ENCODE measurements around the gene FGR.
"Not testable (repeated sequence)": the region's sequence is repeated elsewhere in the genome, so short reads cannot be mapped to it uniquely, and the experiment has no call there.

FGR gene

DNA sequence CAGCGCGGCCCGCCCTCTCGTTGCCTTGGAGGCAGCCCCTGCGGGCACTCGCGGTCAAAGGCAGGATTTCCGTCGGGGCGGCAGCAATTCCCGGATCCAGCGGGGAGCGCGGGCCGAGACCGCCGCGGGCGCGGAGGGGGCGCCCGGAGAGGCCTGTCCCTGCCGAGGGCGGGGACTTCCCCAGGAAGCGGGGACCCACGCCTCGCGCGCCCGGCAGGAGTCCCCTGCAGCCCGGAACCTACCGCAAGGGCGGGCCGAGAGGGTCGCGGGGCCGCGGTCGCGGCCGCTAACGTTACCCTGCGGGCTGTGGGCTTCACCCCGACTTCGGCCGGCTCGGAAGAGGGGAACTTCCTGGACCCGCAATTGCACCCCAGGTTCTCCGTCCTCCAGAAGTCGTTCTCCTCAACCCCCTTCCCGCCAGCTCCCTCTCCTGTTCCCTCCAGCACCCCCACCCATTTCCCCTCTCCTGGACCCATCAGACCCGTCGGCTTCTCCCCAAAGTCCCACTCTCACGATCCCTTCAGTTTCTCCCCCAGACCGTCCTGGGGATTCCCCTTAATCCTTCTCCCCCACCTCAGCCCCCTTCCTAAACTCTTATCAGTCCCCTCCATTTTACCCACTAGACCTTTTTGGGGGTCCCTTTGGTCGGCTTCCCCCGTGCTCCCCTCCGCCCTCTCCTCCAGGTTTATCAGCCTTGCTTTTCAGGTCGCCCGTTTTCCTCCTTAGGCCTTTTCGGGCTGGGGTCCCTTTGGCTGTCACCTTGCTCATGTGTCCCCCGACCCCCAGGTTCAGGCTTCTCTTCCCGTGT lies 604 bp downstream of the FGR start:
- peak in 2 of 4 experiments; percentile 22 to 26 for DNase-seq

DNA sequence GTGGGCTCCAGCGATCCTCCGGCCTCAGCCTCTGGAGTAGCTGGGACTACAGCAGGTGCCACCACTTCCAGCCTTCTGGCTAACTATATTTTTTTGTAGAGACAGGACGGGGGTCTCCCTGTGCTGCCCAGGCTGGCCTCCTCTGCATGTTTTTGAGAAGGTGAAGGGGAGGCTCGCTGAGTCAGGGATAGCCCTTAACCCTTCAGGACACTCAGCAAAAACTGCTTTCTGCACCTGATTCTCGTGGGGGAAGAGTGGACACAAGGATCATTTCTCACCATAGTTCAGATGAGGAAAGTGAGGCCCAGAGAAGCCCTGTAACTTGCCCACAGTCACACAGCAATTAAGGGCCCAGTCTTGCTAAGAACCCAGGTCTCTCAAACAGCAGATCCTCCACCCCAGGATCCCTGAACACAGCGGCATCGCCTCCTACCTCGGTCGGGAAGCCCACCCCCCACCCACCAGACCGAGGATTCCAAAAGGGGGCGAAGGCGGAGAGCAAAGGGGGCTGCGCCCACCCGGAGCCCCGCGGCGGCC lies 1.3 kb downstream of the FGR start:
- no peak for DNase-seq

DNA sequence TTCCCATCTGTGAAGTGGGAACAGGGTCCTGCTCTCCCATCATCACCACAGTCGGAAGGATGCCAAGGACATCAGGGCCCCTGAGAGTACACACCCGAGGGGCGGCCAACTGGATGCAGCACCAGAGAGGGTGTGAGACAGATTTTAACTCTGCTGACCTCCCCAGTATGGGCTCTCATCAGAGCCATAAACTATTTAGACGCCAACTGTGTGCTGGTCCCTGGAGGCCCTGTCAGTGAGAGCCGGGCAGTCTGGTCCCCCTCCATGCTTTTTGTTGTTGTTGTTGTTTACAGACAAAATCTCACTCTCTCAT lies 1.7 kb downstream of the FGR start:
- DNase-seq: no peak

DNA sequence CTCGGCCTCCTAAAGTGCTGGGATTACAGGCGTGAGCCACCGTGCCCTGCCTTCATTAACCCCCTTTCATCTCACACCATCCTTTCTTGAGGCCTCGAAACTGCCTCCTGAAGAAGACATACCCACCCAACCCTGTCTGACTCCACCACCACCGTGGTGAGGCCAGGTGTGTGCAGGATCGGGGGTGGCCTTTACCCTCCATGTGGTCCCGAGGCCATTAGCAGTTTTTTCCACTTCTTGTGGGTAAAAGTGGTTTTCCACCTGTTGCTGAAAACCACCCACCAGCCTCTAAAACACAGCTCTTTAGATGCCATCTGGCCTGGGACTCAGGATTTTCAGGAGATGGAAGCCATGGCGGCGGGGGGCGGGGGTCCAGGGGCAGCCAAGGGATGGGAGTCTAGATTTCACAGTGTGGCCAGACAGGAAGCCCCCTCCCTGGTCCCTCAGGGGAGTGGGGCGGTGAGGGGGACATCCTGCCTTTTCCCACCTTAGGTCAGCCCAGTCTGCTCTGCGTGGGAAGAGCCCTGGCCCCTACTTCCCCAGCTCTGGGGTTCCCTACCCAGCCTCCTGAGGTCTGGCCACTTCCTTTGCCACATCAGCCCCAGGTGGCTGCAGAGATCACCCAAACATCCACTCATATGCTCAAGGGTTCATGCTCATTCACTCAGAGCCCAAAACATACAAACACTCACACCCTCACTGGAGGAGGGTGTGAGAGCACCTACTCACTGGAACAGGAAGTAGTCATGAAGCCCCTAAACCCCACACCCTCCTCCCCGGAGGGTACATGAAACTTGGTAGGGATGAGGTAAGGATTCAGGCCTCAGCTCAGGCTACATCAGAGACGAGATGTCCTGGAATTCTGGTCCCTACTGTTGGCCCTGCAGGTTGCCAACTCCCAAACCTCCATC lies 2.3 kb downstream of the FGR start:
- no peak for DNase-seq

DNA sequence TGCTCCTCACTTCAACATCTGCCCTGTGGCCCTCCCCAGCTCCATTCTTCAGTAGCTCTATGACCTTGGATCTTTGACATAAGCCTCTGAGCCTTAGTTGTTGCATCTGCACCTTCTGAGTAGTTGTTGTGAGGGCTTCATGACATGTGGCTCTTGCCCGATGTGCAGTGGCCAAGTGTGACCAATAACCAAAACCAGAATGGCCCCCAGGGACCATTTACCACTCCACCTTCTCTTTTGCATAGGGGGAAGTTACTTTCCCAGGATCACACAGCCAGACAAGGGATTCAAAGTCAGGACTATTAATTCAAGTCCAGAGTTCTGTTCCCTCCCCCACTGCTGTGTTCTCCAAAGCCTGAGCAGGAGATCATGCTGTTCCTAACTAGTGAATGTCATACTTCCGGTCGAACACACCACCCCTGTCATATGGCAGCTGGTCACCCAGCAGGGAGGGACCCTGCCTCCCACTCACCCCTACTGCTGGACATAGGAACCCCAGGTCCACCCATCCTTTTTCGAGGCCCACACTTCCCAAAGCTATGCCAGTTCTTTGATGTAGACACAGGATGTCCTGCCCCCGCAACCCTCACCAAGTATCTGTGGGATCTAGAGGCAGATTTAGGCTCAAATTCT lies 4.0 kb downstream of the FGR start:
- no peak for DNase-seq

DNA sequence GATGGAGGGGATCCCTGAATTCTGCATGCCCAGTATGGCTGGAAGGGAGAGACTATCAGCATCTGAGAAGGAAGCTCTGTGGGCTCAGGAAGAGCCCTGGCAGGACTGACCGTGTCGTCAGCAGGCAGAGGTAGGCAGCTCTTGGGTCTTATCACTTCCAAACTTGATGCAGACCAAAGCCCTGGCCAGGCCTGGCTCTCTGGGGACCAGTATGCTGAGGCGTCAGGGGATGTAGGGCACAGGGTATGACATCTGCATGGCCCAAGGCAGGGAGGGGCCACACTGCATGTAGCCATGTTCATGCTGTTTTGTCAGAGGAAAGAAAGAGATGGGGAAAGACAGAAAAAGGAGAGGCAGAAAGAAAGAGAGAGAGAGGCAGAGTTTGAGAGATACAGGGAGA lies 6.3 kb downstream of the FGR start:
- no peak for DNase-seq

DNA sequence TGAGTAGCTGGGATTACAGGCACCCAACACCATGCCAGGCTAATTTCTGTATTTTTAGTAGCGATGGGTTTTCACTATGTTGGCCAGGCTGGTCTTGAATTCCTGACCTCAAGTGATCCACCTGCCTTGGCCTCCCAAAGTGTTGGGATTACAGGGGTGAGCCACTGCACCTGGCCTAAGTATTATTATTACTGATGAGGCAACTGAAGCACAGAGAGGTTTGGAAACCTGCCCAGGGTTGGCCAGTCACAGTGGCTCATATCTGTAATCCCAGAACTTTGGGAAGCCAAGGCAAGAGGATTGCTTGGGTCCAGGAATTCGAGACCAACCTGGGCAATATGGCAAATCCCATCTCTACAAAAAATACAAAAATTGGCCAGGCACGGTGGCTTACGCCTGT lies 7.3 kb downstream of the FGR start:
- DNase-seq: not testable (repeated sequence)

DNA sequence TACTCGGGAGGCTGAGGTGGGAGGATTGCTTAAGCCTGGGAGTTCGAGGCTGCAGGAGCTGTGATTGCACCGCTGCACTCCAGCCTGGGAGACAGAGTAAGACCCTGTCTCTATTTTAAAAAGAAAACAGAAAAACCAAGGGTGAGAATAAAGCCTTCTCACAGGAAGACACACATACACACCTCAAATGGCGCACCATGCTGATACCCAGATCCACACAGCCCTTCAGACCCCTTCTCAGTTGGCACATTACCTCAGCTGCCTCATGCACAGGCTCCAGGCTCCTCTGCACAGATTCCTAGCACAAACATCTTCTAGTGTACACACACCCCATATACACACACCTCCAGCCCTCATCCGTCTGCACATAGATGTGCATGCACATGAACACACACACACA lies 7.9 kb downstream of the FGR start:
- no peak for DNase-seq

DNA sequence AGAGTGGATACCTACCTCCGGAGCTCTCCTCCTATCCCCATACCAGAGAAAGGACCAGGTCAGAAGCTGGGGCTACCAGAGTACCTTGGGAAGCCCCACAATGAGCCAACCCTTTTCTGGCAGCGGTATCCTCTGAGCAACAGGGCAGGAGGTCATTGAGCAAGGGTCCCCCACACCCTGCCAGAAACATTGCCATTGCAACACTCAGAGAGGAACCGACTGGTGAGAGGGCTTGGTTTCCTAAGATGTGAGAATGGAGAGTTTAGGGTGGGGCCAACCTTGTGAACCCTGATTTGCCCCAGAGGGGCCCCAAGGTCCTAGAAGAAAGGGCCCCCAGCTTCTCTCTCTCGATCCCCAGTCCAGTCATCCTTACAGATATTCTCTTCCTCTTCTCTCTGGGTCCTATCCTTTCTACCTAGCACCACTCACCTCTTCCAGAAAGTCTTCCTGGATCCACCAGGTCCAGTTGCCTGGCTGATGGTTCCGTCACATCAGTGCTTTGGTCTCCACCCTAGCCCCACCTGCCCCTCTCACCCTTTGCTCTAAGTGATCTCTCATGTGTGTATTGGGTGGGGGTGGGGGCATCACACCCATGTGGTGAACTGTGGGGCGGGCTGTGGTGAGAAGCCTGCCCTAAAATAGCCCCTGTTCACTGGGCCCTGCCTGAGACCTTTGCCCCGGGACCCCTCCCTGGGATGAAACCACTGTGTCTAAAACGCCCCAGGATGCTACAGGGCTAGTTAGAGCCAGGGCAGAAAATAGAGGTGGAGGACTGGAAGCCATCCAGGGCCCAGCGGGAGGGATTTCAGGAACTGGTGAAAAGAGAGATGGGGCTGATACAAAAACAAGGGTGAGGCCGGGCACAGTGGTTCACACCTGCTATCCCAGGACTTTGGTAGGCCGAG lies 8.7 kb downstream of the FGR start:
- DNase-seq: no peak

DNA sequence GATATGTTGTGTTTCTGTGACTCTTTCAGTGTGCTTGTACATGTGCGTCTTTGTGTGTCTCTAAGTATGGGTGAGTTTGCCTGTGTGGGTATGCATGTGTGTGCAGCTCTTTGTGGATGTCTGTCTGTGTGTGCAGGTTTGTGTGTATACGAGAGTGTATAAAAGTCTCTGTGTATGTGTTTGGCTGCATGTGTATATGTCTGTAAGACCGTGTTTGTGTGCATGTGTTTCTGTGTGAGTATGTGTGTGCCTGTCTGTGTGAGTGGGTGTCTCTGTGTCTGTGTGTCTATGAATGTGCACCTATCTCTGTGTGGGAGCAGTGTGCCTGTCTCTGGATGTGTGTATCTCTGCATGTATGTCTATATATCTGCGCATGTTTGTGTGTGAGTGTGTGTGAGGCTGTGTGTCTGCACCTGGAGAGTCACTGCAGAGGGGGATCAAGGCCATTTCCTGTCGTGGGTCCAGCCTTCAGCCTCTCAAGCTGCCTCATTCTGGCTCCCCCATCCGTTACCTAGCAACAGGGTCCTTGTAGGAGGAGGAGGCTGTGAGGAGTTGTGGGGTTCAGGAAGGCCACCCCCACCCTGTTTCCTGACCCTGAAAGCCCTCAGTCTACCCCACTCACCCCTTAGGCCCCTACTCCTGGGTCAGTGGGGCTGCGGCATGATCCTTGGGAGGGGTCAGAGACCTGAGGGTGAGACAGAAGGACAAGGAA lies 10.4 kb downstream of the FGR start:
- no peak for DNase-seq

DNA sequence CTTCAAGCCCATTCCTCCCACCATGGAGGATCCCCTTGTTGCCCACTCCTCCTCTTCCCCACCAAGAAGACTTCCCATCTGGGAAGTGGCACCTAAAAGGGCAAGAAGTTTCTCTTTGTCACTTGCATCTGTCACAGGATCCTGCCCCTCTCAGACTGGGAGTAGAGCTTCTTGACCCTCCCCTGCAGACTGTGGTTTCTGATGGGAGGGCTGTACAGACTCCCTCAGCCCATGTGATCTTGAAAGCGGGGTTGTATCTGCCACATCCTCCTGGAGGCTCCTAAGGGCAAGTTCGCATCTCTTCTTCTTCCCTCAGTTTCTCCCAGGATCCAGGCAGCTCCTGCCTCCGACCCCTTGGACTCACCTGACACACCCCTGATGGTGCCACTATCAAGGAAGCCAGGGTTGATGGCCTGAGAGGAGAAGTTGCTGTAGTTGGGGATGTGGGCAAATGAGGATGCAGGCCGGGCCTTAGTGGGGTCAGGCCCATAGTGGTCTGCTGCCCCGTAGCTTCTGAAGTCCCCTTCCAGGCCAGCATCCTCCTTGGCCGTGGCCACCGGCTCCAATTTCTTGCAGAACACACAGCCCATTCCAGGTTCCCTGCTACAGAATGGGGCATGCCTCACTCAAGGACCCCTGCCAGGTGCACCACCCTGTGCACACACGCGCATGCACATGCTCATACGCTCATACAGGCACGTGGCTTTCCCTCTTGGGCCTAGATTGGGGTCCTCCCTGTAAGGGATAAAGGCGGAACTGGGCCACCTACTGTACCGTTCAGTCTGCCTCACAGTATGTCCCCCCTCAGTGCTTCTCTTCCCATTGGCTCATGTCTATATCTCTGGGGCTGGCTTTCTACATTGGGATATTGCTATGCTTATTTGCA lies 11.4 kb downstream of the FGR start:
- no peak for DNase-seq

DNA sequence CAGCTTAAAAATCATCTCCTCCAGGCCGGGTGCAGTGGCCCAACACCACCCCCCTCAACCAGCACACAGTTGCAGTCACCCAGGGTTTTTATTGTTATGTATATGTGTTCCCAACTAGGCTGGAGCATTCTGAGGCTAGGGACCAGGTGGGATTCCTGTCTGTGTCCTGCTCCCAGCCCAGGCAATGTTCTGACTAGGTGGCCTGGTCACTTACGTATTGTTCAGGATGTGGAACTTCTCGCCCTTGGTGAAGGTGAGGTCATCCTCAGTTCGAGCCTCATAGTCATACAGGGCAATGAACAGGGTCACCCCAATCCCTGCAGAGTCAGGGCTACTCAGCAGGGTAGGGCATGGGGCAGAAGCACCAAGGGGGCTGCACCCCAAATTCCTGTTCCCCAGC lies 12.2 kb downstream of the FGR start:
- DNase-seq: no peak

DNA sequence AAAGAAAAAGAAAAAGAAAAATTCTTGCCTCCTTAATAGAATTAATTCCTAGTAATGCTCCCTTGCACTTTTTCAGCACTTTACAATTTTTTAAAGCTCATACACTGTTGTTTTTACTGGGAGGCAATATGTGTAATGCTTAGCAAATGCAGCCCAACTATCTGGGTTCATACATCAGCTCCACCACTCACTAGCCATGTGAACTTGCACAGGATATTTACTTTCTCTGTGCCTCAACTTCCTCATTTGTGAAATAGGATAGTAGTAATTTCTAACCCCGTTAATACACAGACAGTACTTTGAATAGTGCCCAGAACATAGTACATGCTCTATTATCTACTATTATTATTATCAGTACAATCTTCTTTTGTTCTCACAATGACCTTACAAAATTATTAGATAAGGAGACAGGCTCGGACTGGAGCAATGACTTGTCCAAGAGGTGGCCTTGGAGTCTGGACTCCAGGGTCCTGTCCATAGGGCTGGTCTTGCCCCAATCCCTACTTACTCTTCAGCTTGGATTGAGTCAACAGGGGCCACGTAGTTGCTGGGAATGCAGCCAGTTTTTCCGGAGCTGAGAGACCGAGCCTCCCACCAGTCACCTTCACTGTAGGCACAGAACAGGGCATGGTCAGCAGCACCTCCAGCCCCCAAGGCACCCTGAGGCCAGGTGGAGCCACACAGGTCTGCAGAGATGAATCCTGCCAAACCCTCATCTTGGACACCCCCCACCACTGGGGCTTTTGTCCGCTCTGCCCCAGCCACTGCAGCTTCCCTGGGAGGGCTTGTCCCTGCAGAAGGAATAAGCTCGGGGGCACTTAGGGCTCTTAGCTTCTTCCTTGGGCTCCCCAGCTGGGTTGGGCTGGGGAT lies 13.7 kb downstream of the FGR start:
- no peak for DNase-seq

DNA sequence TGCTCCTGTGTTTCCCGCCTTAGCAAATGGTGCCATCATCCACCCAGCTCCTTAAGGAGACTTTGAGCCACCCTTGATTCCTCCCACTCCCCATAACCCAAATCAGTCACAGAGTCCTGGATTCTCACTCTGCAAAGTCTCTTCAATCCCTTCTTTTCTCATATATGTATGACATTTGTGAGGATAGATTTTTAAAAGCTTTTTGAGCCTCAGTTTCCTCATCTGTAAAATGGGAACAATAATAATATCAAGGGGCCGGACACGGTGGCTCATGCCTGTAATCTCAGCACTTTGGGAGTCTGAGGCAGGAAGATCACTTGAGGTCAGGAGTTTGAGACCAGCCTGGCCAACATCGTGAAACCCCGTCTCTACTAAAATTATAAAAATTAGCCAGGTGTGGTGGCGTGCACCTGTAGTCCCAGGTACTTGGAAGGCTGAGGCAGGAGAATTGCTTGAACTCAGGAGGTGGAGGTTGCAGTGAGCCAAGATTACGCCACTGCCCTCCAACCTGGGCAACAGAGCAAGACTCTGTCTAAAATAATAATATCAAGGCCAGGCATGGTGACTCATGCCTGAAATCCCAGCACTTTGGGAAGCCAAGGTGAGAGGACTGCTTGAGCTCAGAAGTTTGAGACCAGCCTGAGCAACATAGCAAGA lies 15.1 kb downstream of the FGR start:
- not testable (repeated sequence) for DNase-seq

DNA sequence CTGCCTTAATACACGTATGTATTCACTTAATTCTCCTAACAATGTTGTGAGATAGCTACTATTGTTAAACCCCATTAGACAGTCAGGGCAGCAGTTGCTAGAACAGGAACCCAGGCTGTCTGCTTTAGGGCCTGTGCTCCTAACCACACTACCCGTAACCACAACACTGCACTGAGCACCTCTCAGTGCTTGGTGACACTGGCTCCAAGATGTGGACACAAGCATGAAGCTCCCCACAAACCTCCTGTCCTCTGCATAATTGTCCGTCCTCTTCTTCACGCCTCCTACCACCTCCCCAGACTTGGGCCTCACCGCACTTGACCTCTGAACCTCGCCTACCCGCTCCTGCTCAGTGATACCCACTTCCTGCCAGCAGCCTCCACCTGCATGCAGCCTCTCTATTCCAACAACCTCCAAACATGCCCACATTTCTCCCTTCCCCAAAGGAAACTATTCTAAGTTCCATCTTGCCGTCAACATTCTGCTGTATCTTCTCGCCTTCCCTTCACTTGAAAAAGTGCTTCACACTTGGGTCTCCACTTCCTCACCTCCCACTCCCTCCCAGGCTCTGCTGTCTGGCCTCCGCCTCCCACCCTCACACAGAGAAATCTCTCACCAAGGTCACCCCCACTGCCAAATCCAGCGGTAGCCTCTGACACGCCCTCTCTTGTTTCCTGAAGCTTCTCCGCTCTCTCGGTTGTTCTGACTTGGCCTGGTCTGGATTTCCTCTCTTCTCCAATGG lies 16.5 kb downstream of the FGR start:
- DNase-seq: peak in 2 of 4 experiments; percentile 16 to 18

DNA sequence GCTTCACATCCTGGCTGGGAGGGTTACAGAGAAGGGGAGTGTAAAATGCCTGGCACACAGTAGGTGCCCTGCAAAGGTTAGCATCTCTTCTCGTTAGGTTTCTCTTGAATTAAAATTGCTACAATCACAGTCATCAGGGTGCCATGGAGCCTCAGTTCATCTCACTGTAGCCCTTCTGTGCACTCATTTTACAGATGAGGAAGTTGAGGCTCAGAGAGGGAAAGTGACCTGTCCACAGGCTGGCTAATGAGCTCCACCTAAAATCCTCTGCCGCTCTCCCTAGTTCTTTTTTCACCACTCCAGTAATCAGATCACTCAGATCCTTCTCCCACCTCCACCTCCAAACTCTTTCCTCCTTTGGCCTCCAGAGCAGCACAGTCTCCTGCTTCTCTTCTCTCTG lies 17.6 kb downstream of the FGR start:
- no peak for DNase-seq

DNA sequence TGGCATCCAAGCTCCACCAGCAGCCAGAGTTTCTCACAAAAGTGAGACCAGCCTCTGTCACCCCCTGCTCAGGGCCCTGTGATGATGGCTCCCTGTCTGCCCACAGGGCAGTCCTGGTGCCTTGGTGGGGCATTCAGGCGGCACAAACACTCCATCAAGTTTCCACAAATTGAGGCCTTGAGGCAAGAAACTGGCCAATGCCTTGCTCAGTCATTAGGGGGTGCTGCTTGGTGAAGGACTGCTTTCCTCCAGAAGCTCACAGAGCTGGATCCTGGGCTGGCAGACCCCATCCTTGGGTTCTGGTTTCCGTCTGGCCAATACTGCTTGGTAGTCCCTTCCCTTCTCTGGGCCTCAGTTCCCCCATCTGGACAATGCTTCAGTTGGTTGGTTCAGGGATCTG lies 18.5 kb downstream of the FGR start:
- no peak for DNase-seq
